Measurements from ENCODE around the gene KIF2B.
"Not testable (repeated sequence)": the region's sequence is repeated elsewhere in the genome, so short reads cannot be mapped to it uniquely, and the experiment has no call there.

The KIF2B gene

GRCh38 chr17:53822764-53823163 is at the start of gene KIF2B:
Gene KIF2B (plus strand): TSS chr17:53822927. CDS start chr17:53823034, 107 bp downstream.
- no peak for DNase-seq (ENCODE audit: low spot score)

GRCh38 chr17:53780320-53780719 is 42.4 kb upstream of the KIF2B start:
- no peak for DNase-seq (ENCODE audit: low spot score)

- no peak for DNase-seq (ENCODE audit: low spot score)
Measured at GRCh38 chr17:53791551-53791950, 31.2 kb upstream of the KIF2B start.

- no peak for DNase-seq (ENCODE audit: low spot score)
Measured at GRCh38 chr17:53792451-53792850, 30.3 kb upstream of the KIF2B start.

GRCh38 chr17:53792997-53793396 is 29.7 kb upstream of the KIF2B start:
- no peak for DNase-seq (ENCODE audit: low spot score)

GRCh38 chr17:53794875-53795274 is 27.9 kb upstream of the KIF2B start:
- no peak for DNase-seq (ENCODE audit: low spot score)

GRCh38 chr17:53796642-53797041 is 26.1 kb upstream of the KIF2B start:
- no peak for DNase-seq (ENCODE audit: low spot score)

- no peak for DNase-seq (ENCODE audit: low spot score)
Measured at GRCh38 chr17:53797501-53797900, 25.2 kb upstream of the KIF2B start.

GRCh38 chr17:53804437-53804836 is 18.3 kb upstream of the KIF2B start:
- DNase-seq (ENCODE audit: low spot score): no peak

GRCh38 chr17:53806473-53806872 is 16.3 kb upstream of the KIF2B start:
- DNase-seq (ENCODE audit: low spot score): no peak

GRCh38 chr17:53807286-53807685 is 15.4 kb upstream of the KIF2B start:
- no peak for DNase-seq (ENCODE audit: low spot score)

GRCh38 chr17:53818271-53818670 is 4.5 kb upstream of the KIF2B start:
- DNase-seq (ENCODE audit: low spot score): no peak

- DNase-seq (ENCODE audit: low spot score): no peak
Measured at GRCh38 chr17:53818929-53819328, 3.8 kb upstream of the KIF2B start.

GRCh38 chr17:53819956-53820355 is 2.8 kb upstream of the KIF2B start:
- DNase-seq (ENCODE audit: low spot score): no peak

GRCh38 chr17:53823341-53824050 is 769 bp downstream of the KIF2B start:
- DNase-seq (ENCODE audit: low spot score): no peak

- not testable (repeated sequence) for DNase-seq (ENCODE audit: low spot score)
Measured at GRCh38 chr17:53834771-53835170, 12.0 kb downstream of the KIF2B start.

- DNase-seq (ENCODE audit: low spot score): no peak
Measured at GRCh38 chr17:53837131-53837530, 14.4 kb downstream of the KIF2B start.

GRCh38 chr17:53844491-53845107 is 21.9 kb downstream of the KIF2B start:
- DNase-seq (ENCODE audit: low spot score): no peak

GRCh38 chr17:53871128-53871527 is 48.4 kb downstream of the KIF2B start:
- DNase-seq (ENCODE audit: low spot score): not testable (repeated sequence)
